Neuronal stem cell (in vitro differentiated cells): ENCODE results near the gene LANCL1. TPM values are rescaled to one million over a fixed set of nuclear protein-coding genes. Genes with fewer than 3 reads are reported as not detected.

ENCODE experiments used
- DNase-seq: peaks from one replicate; pipeline ENCODE4 v3.0.0-alpha.2; 2013; ENCODE audit warnings: low spot score
- H2AFZ ChIP-seq: one replicate; pipeline ENCODE4 v1.6.1; 2013; ENCODE audit warnings: mild to moderate bottlenecking, low read length, inconsistent platforms
- H2AK5ac ChIP-seq: 2 replicates; pipeline ENCODE4 v1.6.1; 2013; ENCODE audit warnings: low read depth, mild to moderate bottlenecking, inconsistent platforms, low read length, moderate library complexity, mixed read lengths
- H2BK120ac ChIP-seq: 2 replicates; pipeline ENCODE4 v1.6.1; 2013; ENCODE audit warnings: low read depth, mild to moderate bottlenecking, inconsistent platforms, low read length, moderate library complexity, mixed read lengths
- H2BK12ac ChIP-seq: one replicate; pipeline ENCODE4 v1.6.1; 2013; ENCODE audit warnings: low read length, inconsistent platforms
- H2BK15ac ChIP-seq: 2 replicates; pipeline ENCODE4 v1.6.1; 2013; ENCODE audit warnings: mild to moderate bottlenecking, low read length, inconsistent platforms, mixed read lengths
- H2BK5ac ChIP-seq: one replicate; pipeline ENCODE4 v1.6.1; 2013; ENCODE audit warnings: inconsistent platforms, mild to moderate bottlenecking, low read length, moderate library complexity
- H3K14ac ChIP-seq: one replicate; pipeline ENCODE4 v1.6.1; 2013; ENCODE audit warnings: low read length, inconsistent platforms
- H3K18ac ChIP-seq: 2 replicates; pipeline ENCODE4 v1.6.1; 2013; ENCODE audit warnings: low read length, inconsistent platforms
- H3K23ac ChIP-seq: 2 replicates; pipeline ENCODE4 v1.6.1; 2013; ENCODE audit warnings: low read depth, mild to moderate bottlenecking, mixed read lengths, low read length, inconsistent platforms; ENCODE audit not compliant: poor library complexity
- H3K27ac ChIP-seq: replicated peaks from 3 replicates; pipeline ENCODE4 v1.5.1; 2013; ENCODE audit warnings: low read length, inconsistent platforms
- H3K27me3 ChIP-seq, 3 experiments: 2 replicates each; pipeline ENCODE4 v1.6.1; 2013; ENCODE audit warnings: low read length in 3 of 3, mild to moderate bottlenecking in 2 of 3, inconsistent platforms in 1 of 3, low read depth in 1 of 3, mixed read lengths in 1 of 3, moderate library complexity in 1 of 3; ENCODE audit not compliant: control insufficient read depth in 3 of 3, insufficient read depth in 3 of 3
- H3K36me3 ChIP-seq, 2 donors: replicated peaks in 1 of 2; 2 replicates each; pipeline ENCODE4 v1.6.1; 2013; ENCODE audit warnings: low read length in 2 of 2; ENCODE audit not compliant: control insufficient read depth in 2 of 2, insufficient read depth in 2 of 2
- H3K4ac ChIP-seq: 2 replicates; pipeline ENCODE4 v1.6.1; 2013; ENCODE audit warnings: inconsistent platforms, mild to moderate bottlenecking, low read length, moderate library complexity
- H3K4me1 ChIP-seq, 2 donors: 1 replicate in 1 of 2; 2 replicates in 1 of 2; pipeline ENCODE4 v1.6.1; 2013; ENCODE audit warnings: low read length in 2 of 2, low read depth in 1 of 2; ENCODE audit not compliant: control insufficient read depth in 2 of 2, insufficient read depth in 1 of 2
- H3K4me2 ChIP-seq: one replicate; pipeline ENCODE4 v1.6.1; 2013; ENCODE audit warnings: mild to moderate bottlenecking, low read length, inconsistent platforms; ENCODE audit not compliant: insufficient read depth, poor library complexity, severe bottlenecking
- H3K4me3 ChIP-seq, 2 donors: 2 replicates each; pipeline ENCODE4 v1.5.1; 2013; ENCODE audit warnings: low read length in 2 of 2, mild to moderate bottlenecking in 2 of 2, inconsistent platforms in 1 of 2, moderate library complexity in 1 of 2
- H3K79me1 ChIP-seq: one replicate; pipeline ENCODE4 v1.6.1; 2013; ENCODE audit warnings: low read depth, mild to moderate bottlenecking, inconsistent platforms, low read length, moderate library complexity
- H3K9ac ChIP-seq: one replicate; pipeline ENCODE4 v1.6.1; 2013; ENCODE audit warnings: mild to moderate bottlenecking, low read depth, low read length, inconsistent platforms; ENCODE audit not compliant: poor library complexity
- H3K9me3 ChIP-seq, 2 donors: replicated peaks in 1 of 2; 2 replicates each; pipeline versions ENCODE3 to v1.6.1; 2013; ENCODE audit warnings: low read length in 2 of 2, mild to moderate bottlenecking in 2 of 2, inconsistent platforms in 1 of 2, low read depth in 1 of 2, mixed read lengths in 1 of 2, moderate library complexity in 1 of 2; ENCODE audit not compliant: control insufficient read depth in 2 of 2, insufficient read depth in 1 of 2
- H4K8ac ChIP-seq: one replicate; pipeline ENCODE4 v1.6.1; 2013; ENCODE audit warnings: low read depth, mild to moderate bottlenecking, inconsistent platforms, low read length, moderate library complexity
- H4K91ac ChIP-seq: one replicate; pipeline ENCODE4 v1.6.1; 2013; ENCODE audit warnings: low read length, low read depth, mild to moderate bottlenecking, inconsistent platforms; ENCODE audit not compliant: poor library complexity
- WGBS, 2 donors: extraction: QIAGEN DNeasy Blood & Tissue Kit; methylation state at CpG; one replicate each; pipeline ENCODE4 v1.1.7; 2013; ENCODE audit warnings: missing lambda C conversion rate in 2 of 2, mixed read lengths in 1 of 2; ENCODE audit not compliant: insufficient read length in 2 of 2, insufficient replicate concordance in 1 of 2; ENCODE audit errors: extremely low coverage in 2 of 2; 5-methylcytosine and 5-hydroxymethylcytosine counted together
- polyA plus RNA-seq, 2 experiments: library from polyadenylated mRNA; stranded (reverse); fragments of 200-250 nt; gene quantifications; one replicate each; pipeline ENCODE4 v1.2.3, GENCODE V29; 2013

The LANCL1 gene, protein sequence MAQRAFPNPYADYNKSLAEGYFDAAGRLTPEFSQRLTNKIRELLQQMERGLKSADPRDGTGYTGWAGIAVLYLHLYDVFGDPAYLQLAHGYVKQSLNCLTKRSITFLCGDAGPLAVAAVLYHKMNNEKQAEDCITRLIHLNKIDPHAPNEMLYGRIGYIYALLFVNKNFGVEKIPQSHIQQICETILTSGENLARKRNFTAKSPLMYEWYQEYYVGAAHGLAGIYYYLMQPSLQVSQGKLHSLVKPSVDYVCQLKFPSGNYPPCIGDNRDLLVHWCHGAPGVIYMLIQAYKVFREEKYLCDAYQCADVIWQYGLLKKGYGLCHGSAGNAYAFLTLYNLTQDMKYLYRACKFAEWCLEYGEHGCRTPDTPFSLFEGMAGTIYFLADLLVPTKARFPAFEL
- polyA plus RNA-seq (2013, experiment 1 of 2) = 46.0 TPM
- 44.9 TPM for polyA plus RNA-seq (2013, experiment 2 of 2)

DNA sequence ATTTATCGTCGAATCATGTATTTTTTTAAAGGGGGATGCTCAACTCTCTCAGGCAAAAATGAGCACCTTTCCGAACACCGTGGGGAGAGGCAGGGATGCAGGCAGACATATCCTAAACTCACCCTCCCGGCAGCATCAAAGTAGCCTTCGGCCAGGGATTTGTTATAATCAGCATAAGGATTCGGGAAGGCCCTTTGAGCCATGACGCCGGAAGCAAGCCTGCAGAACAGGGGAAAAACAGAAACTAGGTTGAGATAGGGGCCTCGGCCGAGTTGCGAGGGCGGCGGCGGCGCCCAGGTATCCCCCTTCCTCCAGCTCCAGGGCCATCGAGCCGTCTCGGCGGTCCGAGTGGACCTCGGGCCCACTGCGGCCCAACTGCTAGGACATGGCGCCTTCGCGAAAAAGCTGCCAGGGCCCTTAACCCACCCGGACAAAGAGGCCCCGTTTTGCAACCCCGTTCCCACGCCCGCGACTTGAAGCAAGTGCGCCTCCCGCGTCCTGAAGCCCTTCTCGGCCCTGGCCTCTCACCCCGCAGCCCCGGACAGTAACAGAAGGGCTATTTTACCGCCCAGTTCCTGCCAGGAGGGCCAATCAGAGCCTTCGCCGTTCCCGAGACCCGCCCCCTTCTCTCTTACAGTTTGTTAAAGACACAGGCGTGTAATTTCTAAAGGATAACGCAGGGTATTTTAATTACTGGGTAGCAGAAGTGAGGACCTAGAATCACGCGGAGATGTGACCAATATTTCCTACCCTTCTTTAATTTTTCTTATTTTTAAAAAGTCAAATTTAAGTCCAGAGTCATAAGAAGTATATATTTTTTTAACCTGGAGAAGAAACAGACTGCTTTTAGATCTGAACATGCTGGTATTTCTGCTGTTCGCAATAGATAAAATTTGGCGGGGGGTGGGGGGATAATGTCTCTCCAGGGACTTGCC, at the start of gene LANCL1:
TSS of gene LANCL1 (minus strand) at position 566 of the 935 bp plus-strand sequence. CDS start at position 203, 363 bp downstream.
- no peaks in the 10 kb centered on the region for H3K79me1 ChIP-seq
- WGBS, 2 donors = no CpG with 5 or more reads among the region's 49 CpGs
- peak within 1 kb of the TSS; percentile 90 for H2AFZ ChIP-seq

DNA sequence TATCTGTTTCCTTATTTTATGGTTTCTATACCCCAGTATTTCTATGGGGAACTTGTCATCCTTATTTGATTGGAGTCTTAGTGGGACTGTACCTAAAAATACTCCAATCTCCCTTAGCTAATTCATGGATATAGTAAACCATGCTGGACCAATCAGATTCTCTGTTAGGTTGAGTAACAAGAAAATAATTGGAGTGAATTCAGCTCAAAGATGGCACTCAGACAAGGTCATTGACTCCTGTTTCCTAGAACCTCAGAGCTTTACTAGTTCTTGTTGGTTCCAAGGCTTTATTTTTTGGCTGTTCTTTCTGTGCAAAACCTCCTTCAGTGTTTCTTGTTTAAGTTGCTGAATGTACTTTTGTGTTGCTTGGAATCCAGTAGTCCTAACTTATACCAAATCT, 48.0 kb upstream of the LANCL1 start:
- no peak overlapping the region for H3K4ac ChIP-seq
- H2AK5ac ChIP-seq = no peak overlapping the region
- H3K4me2 ChIP-seq = no peak overlapping the region

More for the DNA sequence above, at the start of gene LANCL1:
- H3K4me3 ChIP-seq = peak within 1 kb of the TSS; percentile 71 to 96
- no peak within 1 kb of the TSS for H2BK12ac ChIP-seq
- H3K4me2 ChIP-seq = peak within 1 kb of the TSS; percentile 57
- peaks cover 0 to 4% of the 10 kb centered on the region in 2 donors for H3K4me1 ChIP-seq
- no peak within 1 kb of the TSS for H4K8ac ChIP-seq
- H3K9ac ChIP-seq = peak within 1 kb of the TSS; percentile 81
- peak within 1 kb of the TSS; percentile 49 for H2BK15ac ChIP-seq
- H3K4ac ChIP-seq = no peak within 1 kb of the TSS
- peak within 1 kb of the TSS; percentile 87 for H3K18ac ChIP-seq
- H3K14ac ChIP-seq = no peak within 1 kb of the TSS
- no peak within 1 kb of the TSS for H2BK120ac ChIP-seq
- peak; percentile 76 for DNase-seq
- H2AK5ac ChIP-seq = no peak within 1 kb of the TSS
- peak within 1 kb of the TSS; percentile 54 for H3K27ac ChIP-seq
- no peak within 1 kb of the TSS for H4K91ac ChIP-seq
- H3K27me3 ChIP-seq = no peaks in the 10 kb centered on the region
- no peak within 1 kb of the TSS for H2BK5ac ChIP-seq
- peak within 1 kb of the TSS; percentile 91 for H3K23ac ChIP-seq
- H3K36me3 ChIP-seq = peaks cover 4 to 38% of the 10 kb centered on the region in 2 donors
- H3K9me3 ChIP-seq = no peaks in the 10 kb centered on the region

DNA sequence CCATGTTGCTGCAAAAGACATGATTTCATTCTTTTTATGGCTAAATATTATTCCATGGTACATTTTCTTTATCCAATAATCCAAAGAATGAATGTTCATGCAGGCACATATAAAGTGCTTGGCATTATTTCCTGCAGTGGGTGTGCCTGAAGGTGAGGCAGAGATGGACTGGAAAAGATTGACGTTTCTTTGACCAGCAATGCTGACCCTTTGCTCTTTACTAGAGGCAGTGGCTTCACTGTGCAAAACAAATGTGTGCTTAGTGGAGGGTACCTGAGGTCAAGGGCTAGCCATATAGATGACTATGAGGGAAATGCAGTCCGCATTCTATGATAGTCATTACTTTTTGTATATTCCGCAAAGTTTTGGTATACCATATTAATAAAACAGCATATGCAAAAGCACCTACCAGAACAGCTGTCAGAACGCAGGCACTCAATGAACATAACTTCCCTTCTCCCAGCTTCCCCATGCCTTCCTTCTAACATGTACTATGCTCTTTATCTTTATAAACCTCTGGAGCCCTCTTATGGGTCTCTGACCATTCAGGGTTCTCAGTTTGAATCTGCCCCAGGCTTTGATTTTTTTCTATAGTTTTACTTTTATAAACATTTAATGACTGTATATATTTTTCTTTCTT, 47.2 kb upstream of the LANCL1 start:
- Histone ChIP-seq H2BK15ac (no peak overlapping the region), H3K36me3 (no peaks in the 10 kb centered on the region)
- no CpG with 5 or more reads among the region's 4 CpGs for WGBS, 2 donors

More for the DNA sequence above, 48.0 kb upstream of the LANCL1 start:
- DNase-seq = no peak
- H3K4me1 ChIP-seq = no peaks in the 10 kb centered on the region
- no peak overlapping the region for H3K4me3 ChIP-seq
- H2BK120ac ChIP-seq = no peak overlapping the region
- no peak overlapping the region for H2BK5ac ChIP-seq
- no peak overlapping the region for H3K14ac ChIP-seq
- H4K91ac ChIP-seq = no peak overlapping the region
- H3K27ac ChIP-seq = no peak overlapping the region
- H3K9ac ChIP-seq = no peak overlapping the region
- no peaks in the 10 kb centered on the region for H3K9me3 ChIP-seq
- H2AFZ ChIP-seq = no peak overlapping the region
- no peaks in the 10 kb centered on the region for H3K27me3 ChIP-seq
- H3K36me3 ChIP-seq = no peaks in the 10 kb centered on the region
- H3K79me1 ChIP-seq = no peaks in the 10 kb centered on the region
- no peak overlapping the region for H3K18ac ChIP-seq
- no peak overlapping the region for H4K8ac ChIP-seq
- no peak overlapping the region for H2BK15ac ChIP-seq
- no peak overlapping the region for H3K23ac ChIP-seq
- no peak overlapping the region for H2BK12ac ChIP-seq

More for the DNA sequence above, 47.2 kb upstream of the LANCL1 start:
- Histone ChIP-seq H3K4me3 (no peak overlapping the region), H3K9me3 (no peaks in the 10 kb centered on the region), H3K14ac (no peak overlapping the region), H3K79me1 (no peaks in the 10 kb centered on the region), H3K4me2 (no peak overlapping the region), H3K4ac (no peak overlapping the region), H3K27me3 (no peaks in the 10 kb centered on the region), H2BK120ac (no peak overlapping the region), H3K9ac (no peak overlapping the region), H3K23ac (no peak overlapping the region), H4K91ac (no peak overlapping the region), H2AK5ac (no peak overlapping the region), H3K18ac (no peak overlapping the region), H3K27ac (no peak overlapping the region), H2BK12ac (no peak overlapping the region), H4K8ac (no peak overlapping the region), H3K4me1 (no peaks in the 10 kb centered on the region), H2AFZ (no peak overlapping the region), H2BK5ac (no peak overlapping the region)
- no peak for DNase-seq
